ENCODE data around the gene ALKBH3.

- TF ChIP-seq, protein P1, sequence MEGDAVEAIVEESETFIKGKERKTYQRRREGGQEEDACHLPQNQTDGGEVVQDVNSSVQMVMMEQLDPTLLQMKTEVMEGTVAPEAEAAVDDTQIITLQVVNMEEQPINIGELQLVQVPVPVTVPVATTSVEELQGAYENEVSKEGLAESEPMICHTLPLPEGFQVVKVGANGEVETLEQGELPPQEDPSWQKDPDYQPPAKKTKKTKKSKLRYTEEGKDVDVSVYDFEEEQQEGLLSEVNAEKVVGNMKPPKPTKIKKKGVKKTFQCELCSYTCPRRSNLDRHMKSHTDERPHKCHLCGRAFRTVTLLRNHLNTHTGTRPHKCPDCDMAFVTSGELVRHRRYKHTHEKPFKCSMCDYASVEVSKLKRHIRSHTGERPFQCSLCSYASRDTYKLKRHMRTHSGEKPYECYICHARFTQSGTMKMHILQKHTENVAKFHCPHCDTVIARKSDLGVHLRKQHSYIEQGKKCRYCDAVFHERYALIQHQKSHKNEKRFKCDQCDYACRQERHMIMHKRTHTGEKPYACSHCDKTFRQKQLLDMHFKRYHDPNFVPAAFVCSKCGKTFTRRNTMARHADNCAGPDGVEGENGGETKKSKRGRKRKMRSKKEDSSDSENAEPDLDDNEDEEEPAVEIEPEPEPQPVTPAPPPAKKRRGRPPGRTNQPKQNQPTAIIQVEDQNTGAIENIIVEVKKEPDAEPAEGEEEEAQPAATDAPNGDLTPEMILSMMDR (IDR thresholded peaks at IDR 0.05) = no peak
- TF ChIP-seq EZH2 (IDR thresholded peaks at IDR 0.05) (no peak), EZH2phosphoT487 (IDR thresholded peaks at IDR 0.05) (no peak)
Measured at GRCh38 chr11:43918662-43919061, 38.0 kb downstream of the ALKBH3 start.
